GM18511 (cell line): ENCODE measurements around the gene DYTN.
"Not testable (repeated sequence)": the region's sequence is repeated elsewhere in the genome, so short reads cannot be mapped to it uniquely, and the experiment has no call there.

ENCODE experiments used
- ATAC-seq: cut with Tn5 transposase; IDR thresholded peaks from one replicate; pipeline ENCODE4 v1.9.1; 2021; ENCODE audit warnings: mild to moderate bottlenecking, moderate library complexity; ENCODE audit not compliant: unreplicated experiment

DYTN gene, protein sequence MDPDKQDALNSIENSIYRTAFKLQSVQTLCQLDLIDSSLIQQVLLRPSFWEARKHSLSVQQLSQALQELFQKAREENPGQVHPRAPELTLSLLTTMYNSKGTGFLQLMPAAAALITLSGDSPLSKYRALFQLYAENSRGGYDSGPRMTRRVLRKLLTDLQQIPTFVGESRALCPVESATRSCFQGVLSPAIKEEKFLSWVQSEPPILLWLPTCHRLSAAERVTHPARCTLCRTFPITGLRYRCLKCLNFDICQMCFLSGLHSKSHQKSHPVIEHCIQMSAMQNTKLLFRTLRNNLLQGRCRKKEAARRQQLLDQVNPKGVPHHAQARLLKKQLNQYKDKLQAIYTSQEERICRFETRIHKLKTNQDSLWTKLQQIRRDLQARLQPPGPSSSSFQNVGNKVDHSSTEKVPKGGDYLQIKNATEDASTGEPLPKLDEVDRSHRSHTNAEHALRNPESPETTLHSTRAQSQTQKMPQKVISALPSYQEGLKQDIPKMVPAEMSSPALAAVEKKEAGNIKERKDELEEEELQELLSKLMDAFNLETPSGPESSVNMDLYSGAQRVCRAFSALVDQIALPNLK

DNA sequence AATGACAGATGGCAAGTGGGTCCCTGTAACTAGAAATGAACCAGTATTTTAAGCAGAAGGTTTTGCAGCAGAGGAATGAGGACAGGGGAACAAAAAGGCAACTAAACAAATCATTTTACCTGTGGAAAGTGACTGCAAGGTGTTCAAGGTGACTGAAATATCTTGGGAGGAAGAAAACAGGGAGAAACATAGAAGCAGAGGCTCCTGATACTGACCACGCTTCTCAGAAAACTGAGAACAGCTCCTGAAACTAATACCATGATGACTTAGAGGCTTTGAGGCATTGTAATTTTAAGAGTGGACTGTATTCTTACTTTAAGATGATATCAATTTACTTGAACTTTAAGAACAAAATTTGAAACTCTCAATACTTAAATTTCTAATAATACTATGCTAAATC, at the start of gene DYTN:
DYTN (minus strand) TSS at position 101 of the 400 bp plus-strand sequence. CDS start 117 bp downstream, outside the sequence.
- no peak for ATAC-seq

DNA sequence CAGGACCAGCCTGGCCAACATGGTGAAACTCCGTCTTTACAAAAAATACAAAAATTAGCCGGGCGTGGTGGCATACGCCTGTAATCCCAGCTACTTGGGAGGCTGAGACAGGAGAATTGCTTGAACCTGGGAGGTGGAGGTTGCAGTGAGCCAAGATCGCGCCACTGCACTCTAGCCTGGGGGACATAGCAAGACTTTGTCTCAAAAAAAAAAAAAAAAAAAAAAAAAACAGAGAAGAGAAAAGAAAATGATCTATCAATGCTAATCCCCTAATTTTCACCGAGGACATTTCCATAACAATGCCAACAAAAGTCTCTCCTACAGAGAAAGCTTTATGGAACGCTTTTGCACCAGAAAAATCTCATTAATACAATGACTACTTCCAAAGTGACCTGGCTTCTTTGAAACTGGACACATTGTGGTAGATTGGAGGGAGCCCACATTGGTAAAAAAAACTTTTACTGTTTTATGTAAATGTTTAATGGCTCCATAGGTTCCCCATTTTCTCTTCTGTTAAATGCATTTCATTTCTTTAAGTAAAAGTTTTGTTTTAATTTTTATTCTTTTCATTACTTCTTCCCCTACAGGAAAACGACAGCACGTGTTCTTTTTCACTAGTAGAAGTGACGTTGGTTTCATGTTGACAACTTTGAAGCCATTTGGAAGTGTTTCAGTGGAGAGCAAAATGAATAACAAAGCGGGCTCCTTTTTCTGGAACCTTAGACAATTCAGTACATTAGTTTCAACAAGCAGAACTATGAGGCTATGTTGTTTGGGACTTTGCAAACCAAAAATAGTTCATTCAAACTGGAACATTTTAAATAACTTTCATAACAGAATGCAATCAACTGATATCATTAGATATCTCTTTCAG, 48.1 kb upstream of the DYTN start:
- ATAC-seq: no peak

DNA sequence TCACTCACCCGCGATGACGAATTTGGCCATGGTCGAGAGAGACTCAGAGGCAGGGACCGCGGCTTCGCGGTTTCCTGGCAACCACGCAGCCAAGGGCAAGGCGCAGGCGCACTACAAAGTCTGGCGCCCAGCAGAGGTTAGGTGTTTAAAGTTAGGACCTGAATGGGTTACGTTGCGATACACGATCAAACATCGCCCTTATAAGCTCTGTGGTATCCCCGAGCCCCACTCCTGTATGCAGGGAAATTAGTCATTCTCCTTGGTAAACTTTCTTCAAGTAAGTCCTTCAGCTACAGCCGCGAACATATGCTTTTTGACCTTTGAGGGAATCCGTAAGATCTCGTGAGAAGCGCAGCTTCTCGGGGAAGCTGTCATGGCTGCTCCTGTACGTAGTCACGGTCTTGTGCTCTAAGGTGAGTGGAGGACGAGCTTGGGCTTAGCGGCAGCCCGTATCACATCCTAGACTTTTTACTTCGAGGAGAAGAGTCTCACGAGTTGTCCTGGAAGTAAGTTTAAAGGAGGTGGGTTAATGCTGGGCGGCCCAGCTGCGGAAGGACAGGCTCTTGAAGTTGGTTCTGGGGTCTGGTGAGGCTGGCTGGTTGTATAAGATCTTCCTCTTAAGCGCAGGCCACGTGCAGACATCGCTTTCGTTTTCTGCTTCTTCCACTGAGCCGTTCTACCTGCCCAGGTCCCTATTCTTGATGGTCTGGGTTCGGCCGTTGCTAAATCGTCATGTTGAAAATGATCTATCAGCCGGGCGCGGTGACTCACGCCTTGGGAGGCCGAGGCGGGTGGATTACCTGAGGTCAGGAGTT, 47.3 kb upstream of the DYTN start, which contains the start of the genes FASTKD2 and MDH1B:
FASTKD2 (plus strand) TSS at position 365 of the 815 bp plus-strand sequence. CDS start 1,088 bp downstream, outside the sequence.
MDH1B (minus strand) TSS at position 87 of the 815 bp plus-strand sequence; CDS start at position 30, 57 bp downstream.
- peak; percentile 94 for ATAC-seq

DNA sequence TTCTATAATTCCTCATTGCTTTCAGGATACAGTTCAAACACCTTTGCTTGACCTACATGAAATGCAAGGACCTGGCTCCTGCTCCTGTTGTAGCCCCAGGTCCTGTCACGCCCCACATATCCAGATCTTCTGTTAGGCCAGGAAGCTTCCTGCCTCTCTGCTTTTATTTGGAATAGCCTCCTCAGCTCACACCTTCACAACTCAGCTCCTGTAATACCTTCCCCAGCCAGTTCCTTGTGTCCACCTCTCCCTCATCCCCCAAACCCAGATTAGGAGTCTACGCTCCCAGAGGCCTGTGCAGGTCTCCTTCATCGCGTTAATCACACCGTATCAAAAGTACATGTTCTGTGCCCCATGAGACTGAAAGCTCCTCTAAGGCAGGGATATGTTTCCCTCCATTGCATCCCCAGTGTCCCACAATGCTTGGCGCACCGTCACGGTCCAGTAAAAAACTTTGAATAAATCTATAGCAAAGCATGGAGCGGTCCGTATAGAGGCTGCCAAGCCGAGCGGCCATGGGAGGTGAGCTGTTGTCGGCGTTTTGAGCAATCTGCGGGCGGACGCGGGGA, 46.6 kb upstream of the DYTN start:
- no peak for ATAC-seq

DNA sequence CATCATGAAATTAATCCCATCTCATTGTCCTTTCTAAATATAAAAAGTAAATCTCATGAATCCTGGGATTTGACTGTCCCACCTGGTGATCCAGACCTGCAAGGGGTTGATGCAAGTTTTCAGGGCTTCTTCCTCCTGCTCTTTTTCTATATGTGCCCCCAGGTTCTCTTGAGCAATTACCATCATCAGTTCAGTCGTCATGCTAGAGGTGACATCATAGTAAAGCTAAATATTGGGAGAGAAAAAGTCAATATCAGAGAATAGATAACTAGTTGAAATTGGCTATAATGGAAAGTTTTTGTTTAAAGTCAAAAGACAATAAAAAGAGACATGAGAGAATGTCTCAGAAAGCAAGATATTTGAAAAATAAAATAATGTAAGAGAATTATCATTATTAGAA, 38.6 kb upstream of the DYTN start:
- ATAC-seq: no peak

DNA sequence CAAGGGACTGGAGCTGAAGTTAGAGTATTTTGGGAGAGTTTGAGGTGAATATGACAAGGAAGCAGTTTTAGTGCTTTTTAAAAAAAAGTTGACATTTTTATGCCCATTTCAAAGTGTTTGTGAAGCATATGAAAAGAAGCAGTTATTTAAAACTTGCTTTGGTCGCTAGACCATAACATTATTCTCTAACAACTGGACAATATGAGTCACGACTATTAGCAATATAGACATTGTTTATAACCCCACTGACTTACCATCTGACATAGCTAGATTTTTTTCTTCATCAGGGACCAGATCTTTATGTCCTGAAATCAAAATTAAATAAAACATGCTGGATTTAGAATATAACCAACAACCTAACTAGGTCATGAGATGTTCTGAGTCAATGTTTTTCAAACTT, 22.6 kb upstream of the DYTN start:
- no peak for ATAC-seq

DNA sequence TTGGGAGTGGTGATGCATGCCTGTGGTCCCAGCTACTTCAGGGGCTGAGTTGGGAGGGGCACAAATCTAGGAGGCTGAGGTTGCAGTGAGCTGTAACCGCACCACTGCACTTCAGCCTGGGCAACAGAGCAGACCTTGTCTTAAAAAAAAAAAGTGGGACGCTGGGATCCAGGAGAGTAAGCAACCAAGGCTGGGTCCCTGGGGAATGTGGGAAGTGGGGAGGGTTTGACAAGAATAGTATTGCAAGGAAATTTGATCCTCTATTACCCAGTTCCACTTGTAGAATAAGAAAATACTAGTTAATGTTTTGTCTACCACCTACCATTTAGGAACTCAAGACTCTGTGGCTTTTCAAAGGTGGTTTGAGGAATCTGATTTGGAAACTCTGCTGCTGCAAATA, 21.1 kb upstream of the DYTN start:
- ATAC-seq: no peak

DNA sequence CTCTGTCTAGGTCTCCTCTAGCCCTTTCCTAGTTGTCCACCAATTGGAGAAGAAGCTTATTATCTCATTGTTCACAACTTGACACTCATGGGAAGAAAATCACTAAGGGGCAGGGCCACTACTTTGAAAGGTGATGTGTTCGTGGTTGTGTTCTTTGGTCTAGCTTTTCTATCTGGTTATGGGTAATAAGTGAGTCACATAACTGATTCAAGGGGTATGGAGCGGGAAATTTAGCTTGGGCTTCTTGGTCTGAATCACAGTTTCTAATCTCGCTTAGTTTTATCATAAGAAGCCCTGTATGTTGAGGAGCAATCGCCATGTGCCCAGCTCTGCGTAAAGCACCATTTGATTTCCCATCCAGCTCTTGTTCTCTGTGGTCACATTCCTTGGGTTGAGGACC, 18.7 kb upstream of the DYTN start:
- no peak for ATAC-seq

DNA sequence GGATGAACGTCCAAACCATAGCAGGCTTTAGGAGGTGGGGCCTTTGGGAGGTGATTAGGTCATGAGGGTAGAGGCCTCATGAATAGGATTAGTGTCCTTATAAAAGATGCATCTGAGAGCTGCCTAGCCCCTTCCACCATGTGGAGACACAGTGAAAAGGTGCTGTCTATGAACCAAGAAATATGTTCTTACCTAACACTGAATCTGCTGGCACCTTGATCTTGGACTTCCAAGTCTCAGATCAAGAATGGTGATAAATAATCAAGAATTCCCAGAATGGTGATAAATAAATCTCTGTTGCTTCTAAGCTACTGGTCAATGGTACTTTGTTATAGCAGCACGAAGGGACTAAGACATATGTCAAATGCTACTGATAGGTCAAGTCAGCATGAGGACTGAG, 15.1 kb upstream of the DYTN start:
- ATAC-seq: no peak

DNA sequence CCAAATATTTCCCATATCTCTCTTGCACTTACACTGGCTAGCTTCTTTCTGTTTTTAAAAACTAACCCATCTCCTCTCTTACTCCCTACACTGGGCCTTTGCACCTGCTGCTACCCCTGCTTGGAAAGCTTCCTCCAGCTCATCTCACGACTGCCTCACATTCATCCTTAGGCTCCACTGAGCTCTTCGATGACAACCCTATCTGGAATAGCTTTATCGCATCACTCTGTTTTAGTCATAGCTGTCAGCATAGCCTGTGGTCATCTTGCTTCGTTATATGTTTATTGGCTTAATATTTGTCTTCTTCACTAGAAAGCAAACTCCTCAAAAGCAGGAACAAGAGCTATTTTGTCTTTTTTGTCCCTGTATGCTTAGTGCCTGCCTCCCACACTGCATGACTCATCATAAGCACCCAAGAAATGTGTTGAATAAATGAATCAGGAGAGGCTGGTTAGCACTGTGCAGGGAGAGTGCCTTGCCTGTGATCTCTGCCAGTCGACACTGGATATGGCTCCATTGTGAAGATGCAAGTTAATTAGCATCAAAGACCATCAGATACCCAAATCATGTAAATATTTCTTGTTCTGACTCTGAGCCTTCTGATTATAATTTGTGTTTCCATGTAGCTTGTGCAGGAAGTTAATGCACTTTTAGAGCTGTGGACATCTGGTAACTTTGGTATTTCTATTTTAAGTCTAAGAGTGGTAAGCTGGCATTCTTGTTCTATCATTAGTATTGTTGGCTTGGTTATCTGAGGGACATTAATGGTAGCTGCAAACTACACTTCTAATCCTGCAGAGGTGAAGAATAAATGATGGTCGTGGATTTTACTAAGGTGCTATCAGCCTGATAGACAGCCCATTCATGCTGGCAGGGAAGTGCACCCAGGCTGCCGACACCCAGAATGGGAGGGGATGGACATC, 10.3 kb upstream of the DYTN start:
- ATAC-seq: no peak

DNA sequence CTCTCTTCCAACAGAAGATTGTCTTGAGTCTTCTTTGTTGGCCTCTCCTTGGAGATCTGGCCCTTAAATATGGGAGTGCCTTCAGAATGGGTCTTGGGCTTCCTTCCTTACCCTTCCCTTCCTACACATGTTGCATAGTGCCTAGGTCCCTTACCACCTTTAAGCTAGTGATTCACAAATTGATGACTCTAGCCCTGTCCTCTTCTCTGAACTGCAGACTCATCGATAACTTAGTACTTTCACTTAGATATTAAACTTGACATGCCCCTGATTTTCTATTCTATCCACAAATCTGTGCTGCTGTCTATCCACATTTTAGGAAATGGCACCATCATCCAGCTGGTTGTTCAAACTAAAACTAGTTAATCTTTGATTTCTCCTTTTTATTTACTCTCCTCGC, 9.1 kb upstream of the DYTN start:
- no peak for ATAC-seq

DNA sequence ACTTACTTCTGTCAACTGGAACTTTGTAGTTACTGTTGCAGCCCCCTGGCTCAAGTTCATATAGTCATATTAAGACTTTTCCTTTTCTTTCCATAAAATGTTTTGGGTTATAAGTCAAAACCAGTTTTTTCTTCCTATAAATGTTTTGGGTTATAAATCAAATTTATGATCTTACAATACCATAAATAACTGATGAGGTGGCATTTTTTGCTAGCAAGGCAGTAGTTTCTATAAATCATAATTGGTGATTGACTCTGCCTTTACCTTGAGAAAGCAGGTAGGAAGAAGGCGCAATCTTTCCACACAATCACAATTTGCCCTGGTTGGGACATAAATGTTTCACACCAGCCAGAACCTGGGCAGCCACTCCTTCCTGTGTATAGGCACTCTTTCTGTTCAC, 5.1 kb upstream of the DYTN start:
- no peak for ATAC-seq

DNA sequence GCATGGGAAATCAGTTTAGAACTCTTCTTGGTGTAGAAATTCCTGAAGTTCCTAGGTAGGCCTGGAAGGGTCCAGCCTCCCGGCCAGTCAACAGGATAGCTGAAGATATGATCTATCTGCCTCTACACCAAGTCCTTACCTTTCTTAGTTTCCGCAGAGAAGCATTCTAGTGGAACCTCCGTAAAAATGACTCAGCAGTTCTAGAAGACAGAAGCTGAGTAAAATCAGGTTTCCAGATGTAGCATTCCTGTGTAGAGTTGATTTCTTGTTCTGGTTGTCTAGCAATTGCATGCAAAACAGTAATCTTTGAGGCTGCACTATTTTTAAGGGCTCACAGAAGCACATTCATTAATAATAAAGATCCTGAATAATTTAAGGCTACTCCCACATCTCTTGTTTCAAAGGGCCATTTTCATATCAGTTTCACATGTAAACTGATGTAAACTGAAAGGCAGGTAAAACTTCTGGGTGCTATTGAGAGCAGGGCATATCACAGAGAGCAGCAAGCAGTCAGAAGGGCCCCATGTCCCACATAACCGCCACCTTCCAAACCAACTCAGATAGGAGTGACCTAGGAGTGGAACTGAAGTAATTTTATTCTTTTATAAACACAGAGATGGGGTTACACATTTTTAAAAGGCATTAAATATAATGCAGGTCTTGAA, 3.2 kb upstream of the DYTN start:
- ATAC-seq: peak; percentile 89

DNA sequence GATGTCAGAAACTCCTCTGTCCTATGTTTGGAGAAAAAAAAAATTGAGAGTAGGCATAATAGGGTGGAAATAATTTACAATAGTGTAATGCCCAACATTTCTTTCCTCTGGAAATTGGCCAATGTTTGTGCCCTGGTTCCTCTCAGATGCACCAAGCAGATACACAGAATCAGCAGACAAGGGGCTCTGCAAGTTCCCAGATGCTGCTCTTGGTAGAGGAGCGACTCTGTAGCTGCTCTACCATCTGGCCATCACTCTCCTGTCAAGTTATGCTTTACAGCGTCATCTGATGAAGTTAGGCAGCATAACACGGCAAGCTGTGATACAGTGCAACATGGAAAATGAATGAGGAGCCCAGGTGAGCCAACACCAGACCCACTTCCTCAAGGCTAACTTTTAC, 1.6 kb downstream of the DYTN start:
- ATAC-seq: no peak

DNA sequence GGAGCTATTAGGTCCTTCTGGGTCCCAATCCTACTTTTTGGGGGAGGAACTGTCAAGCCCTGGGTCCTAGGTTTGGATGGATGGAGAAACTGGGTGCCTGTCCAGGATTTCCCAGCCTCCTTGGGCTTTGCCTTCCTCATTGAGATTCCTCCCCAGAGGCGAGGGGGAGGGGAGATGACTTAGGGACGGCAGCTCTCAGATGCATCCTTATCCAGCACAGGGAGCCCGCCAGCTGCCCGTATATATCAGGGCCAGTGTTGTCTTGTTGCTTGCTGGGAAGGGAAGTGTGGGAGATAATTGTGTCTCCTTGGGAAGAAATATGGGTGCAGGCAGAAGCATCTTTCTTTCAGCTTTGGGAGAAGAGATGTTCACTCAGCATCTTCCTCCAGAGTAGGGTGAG, 3.0 kb downstream of the DYTN start:
- not testable (repeated sequence) for ATAC-seq

DNA sequence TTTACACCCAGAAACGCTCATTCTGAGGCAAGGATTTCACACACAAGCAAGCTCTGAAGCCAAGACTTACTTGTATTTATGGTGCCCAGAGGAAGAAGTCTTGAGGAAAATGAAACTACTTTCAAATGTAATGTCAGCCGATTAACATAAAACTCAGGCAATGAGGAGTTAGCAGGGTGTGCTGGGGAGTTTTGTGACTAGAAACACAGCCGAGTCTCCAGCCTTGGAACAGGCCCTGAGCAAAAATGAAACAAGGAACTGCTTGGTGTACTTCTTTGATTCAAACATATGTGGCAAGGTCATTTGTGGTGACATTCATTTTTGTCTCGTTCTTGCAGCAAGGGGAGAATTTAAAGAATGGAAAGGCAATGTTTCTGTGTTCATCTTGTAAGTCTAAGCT, 4.5 kb downstream of the DYTN start:
- ATAC-seq: peak; percentile 76

DNA sequence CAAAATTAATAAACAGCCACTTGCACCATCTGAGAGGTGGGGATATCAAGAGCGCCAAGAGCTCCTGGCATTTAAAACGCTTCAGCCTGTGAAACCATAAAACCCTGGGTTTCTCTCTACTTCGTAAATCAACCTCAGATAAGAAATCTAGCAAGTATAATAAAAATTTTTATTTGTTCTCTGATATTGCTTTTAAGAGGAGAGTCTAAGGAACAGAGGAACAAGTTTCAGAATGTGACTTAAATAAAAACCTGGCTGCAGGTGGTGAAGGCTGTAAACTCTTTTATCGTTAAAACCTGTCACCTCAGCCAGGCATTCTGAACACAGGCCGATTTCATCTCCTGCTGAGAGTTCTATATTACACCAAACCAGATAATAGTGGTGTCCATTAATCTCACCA, 9.9 kb downstream of the DYTN start:
- ATAC-seq: no peak

DNA sequence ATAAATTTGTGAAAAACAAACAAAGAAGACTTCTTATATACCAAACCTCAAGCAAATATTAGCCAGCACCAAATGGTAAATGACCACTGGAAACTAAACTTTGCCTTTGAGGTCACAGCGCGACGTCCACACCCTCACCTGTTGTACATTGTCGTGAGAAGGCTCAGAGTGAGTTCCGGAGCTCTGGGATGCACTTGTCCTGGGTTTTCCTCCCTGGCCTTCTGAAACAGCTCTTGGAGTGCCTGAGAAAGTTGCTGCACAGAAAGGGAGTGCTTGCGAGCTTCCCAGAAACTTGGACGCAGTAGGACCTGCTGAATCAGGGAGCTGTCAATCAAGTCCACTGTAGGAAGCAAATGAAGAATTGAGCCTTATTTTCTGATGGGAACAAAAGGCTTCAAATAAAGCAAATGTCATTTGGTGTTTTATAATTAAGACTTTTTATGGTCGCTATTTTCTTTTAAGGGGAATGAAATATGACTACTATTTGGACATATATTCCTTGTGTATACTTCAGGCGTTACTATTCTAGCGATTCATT, 11.0 kb downstream of the DYTN start:
- no peak for ATAC-seq
